ENCODE measurements around the gene FSTL4. TPM values are rescaled to one million over a fixed set of nuclear protein-coding genes. Genes with fewer than 3 reads are reported as not detected.

FSTL4 gene
- polyA plus RNA-seq, 4 donors: 0.25 to 1.5 TPM; not detected in 2

GRCh38 chr5:133272345-133272744 is 340.0 kb downstream of the FSTL4 start:
- DNase-seq (no peak), FAIRE-seq (no peak)
- H3K27ac ChIP-seq (ENCODE audit: low read depth in 1 of 3, low read length in 2 of 3): no peak overlapping the region
- peaks cover 0 to 8% (median 0%) of the 10 kb centered on the region in 3 donors for H3K4me1 ChIP-seq (ENCODE audit: control insufficient read depth in 3 of 3, insufficient read depth in 2 of 3, low read depth in 1 of 3, low read length in 2 of 3)
- no peaks in the 10 kb centered on the region for H3K9me3 ChIP-seq (ENCODE audit: control insufficient read depth in 2 of 2, insufficient read depth in 1 of 2, low read depth in 1 of 2, low read length in 1 of 2)
- H3K36me3 ChIP-seq (ENCODE audit: control insufficient read depth in 3 of 3, insufficient read depth in 2 of 3, low read depth in 1 of 3, low read length in 3 of 3): no peaks in the 10 kb centered on the region
- 87 to 91% (median 90%) methylated on average over 16 of the region's 16 CpGs for WGBS, 3 donors
- H3K27me3 ChIP-seq (ENCODE audit: control insufficient read depth in 3 of 3, insufficient read depth in 3 of 3, low read length in 3 of 3): no peaks in the 10 kb centered on the region
- no peak overlapping the region for H3K4me3 ChIP-seq (ENCODE audit: low read depth in 1 of 3, low read length in 3 of 3)

DNA sequence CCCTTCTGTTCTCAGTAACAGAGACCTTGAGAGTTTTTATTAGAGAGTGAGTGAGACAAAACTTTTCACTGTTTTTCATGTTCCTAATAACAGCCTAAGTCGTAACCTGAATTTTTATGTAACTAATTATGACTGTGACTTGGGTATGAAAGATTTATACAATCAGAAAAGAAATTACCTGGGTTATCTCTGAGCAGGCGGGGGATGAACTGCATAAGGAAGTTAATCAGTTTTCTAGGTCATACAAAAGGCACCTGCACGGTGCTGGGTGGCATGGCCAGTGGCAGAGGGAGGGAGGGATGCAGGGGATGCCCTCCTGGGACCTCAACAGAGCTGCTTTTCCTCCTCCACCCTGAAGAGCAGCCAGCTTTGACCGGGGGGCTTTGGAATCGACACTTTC is 340.7 kb downstream of the FSTL4 start:
- peaks cover 0 to 16% (median 0%) of the 10 kb centered on the region in 3 donors for H3K4me1 ChIP-seq (ENCODE audit: control insufficient read depth in 3 of 3, insufficient read depth in 2 of 3, low read depth in 1 of 3, low read length in 2 of 3)
- no peak overlapping the region for H3K4me3 ChIP-seq (ENCODE audit: low read depth in 1 of 3, low read length in 3 of 3)
- FAIRE-seq (no peak), DNase-seq (no peak)
- no peak overlapping the region for H3K27ac ChIP-seq (ENCODE audit: low read depth in 1 of 3, low read length in 2 of 3)
- WGBS, 3 donors: 28 to 68% (median 54%) methylated on average over 5 of the region's 5 CpGs
- no peaks in the 10 kb centered on the region for H3K36me3 ChIP-seq (ENCODE audit: control insufficient read depth in 3 of 3, insufficient read depth in 2 of 3, low read depth in 1 of 3, low read length in 3 of 3)
- no peaks in the 10 kb centered on the region for H3K27me3 ChIP-seq (ENCODE audit: control insufficient read depth in 3 of 3, insufficient read depth in 3 of 3, low read length in 3 of 3)
- H3K9me3 ChIP-seq (ENCODE audit: control insufficient read depth in 2 of 2, insufficient read depth in 1 of 2, low read depth in 1 of 2, low read length in 1 of 2): no peaks in the 10 kb centered on the region

GRCh38 chr5:133269691-133270090 is 342.6 kb downstream of the FSTL4 start:
- FAIRE-seq (no peak), DNase-seq (no peak)
- Histone ChIP-seq H3K4me3 (ENCODE audit: low read depth in 1 of 3, low read length in 3 of 3) (no peak overlapping the region), H3K27me3 (ENCODE audit: control insufficient read depth in 3 of 3, insufficient read depth in 3 of 3, low read length in 3 of 3) (no peaks in the 10 kb centered on the region), H3K4me1 (ENCODE audit: control insufficient read depth in 3 of 3, insufficient read depth in 2 of 3, low read depth in 1 of 3, low read length in 2 of 3) (peaks cover 0 to 23% (median 0%) of the 10 kb centered on the region in 3 donors), H3K36me3 (ENCODE audit: control insufficient read depth in 3 of 3, insufficient read depth in 2 of 3, low read depth in 1 of 3, low read length in 3 of 3) (no peaks in the 10 kb centered on the region), H3K9me3 (ENCODE audit: control insufficient read depth in 2 of 2, insufficient read depth in 1 of 2, low read depth in 1 of 2, low read length in 1 of 2) (no peaks in the 10 kb centered on the region), H3K27ac (ENCODE audit: low read depth in 1 of 3, low read length in 2 of 3) (no peak overlapping the region)
- 78 to 90% (median 87%) methylated on average over 5 of the region's 5 CpGs for WGBS, 3 donors

- Histone ChIP-seq H3K9me3 (ENCODE audit: control insufficient read depth in 2 of 2, insufficient read depth in 1 of 2, low read depth in 1 of 2, low read length in 1 of 2) (no peaks in the 10 kb centered on the region), H3K27me3 (ENCODE audit: control insufficient read depth in 3 of 3, insufficient read depth in 3 of 3, low read length in 3 of 3) (peaks cover 0 to 2% (median 0%) of the 10 kb centered on the region in 3 donors), H3K36me3 (ENCODE audit: control insufficient read depth in 3 of 3, insufficient read depth in 2 of 3, low read depth in 1 of 3, low read length in 3 of 3) (no peaks in the 10 kb centered on the region), H3K27ac (ENCODE audit: low read depth in 1 of 3, low read length in 2 of 3) (peak overlapping the region in 1 of 3 donors; percentile 39), H3K4me1 (ENCODE audit: control insufficient read depth in 3 of 3, insufficient read depth in 2 of 3, low read depth in 1 of 3, low read length in 2 of 3) (peaks cover 0 to 23% (median 0%) of the 10 kb centered on the region in 3 donors), H3K4me3 (ENCODE audit: low read depth in 1 of 3, low read length in 3 of 3) (no peak overlapping the region)
- FAIRE-seq (no peak), DNase-seq (peak in 1 of 2 donors; percentile 80)
- WGBS, 3 donors: 50 to 82% (median 75%) methylated on average over 1 of the region's 1 CpG
These were observed 344.7 kb downstream of the FSTL4 start for GRCh38 chr5:133267601-133268000.

- WGBS, 3 donors: 84 to 86% (median 85%) methylated on average over 3 to 4 of the region's 4 CpGs
- Histone ChIP-seq H3K4me1 (ENCODE audit: control insufficient read depth in 3 of 3, insufficient read depth in 2 of 3, low read depth in 1 of 3, low read length in 2 of 3) (peaks cover 0 to 28% (median 0%) of the 10 kb centered on the region in 3 donors), H3K4me3 (ENCODE audit: low read depth in 1 of 3, low read length in 3 of 3) (no peak overlapping the region), H3K27ac (ENCODE audit: low read depth in 1 of 3, low read length in 2 of 3) (peak overlapping the region in 1 of 3 donors; percentile 39), H3K9me3 (ENCODE audit: control insufficient read depth in 2 of 2, insufficient read depth in 1 of 2, low read depth in 1 of 2, low read length in 1 of 2) (no peaks in the 10 kb centered on the region), H3K27me3 (ENCODE audit: control insufficient read depth in 3 of 3, insufficient read depth in 3 of 3, low read length in 3 of 3) (peaks cover 0 to 2% (median 0%) of the 10 kb centered on the region in 3 donors), H3K36me3 (ENCODE audit: control insufficient read depth in 3 of 3, insufficient read depth in 2 of 3, low read depth in 1 of 3, low read length in 3 of 3) (no peaks in the 10 kb centered on the region)
- DNase-seq: no peak
- no peak for FAIRE-seq
These were observed 345.4 kb downstream of the FSTL4 start for GRCh38 chr5:133266966-133267365.

GRCh38 chr5:133266527-133266878 is 345.8 kb downstream of the FSTL4 start:
- no peaks in the 10 kb centered on the region for H3K9me3 ChIP-seq (ENCODE audit: control insufficient read depth in 2 of 2, insufficient read depth in 1 of 2, low read depth in 1 of 2, low read length in 1 of 2)
- peaks cover 0 to 28% (median 0%) of the 10 kb centered on the region in 3 donors for H3K4me1 ChIP-seq (ENCODE audit: control insufficient read depth in 3 of 3, insufficient read depth in 2 of 3, low read depth in 1 of 3, low read length in 2 of 3)
- no peak for DNase-seq
- H3K36me3 ChIP-seq (ENCODE audit: control insufficient read depth in 3 of 3, insufficient read depth in 2 of 3, low read depth in 1 of 3, low read length in 3 of 3): no peaks in the 10 kb centered on the region
- no peak overlapping the region for H3K4me3 ChIP-seq (ENCODE audit: low read depth in 1 of 3, low read length in 3 of 3)
- WGBS, 3 donors: 86 to 94% (median 94%) methylated on average over 2 of the region's 2 CpGs
- no peak for FAIRE-seq
- peak overlapping the region in 1 of 3 donors; percentile 39 for H3K27ac ChIP-seq (ENCODE audit: low read depth in 1 of 3, low read length in 2 of 3)
- H3K27me3 ChIP-seq (ENCODE audit: control insufficient read depth in 3 of 3, insufficient read depth in 3 of 3, low read length in 3 of 3): peaks cover 0 to 2% (median 0%) of the 10 kb centered on the region in 3 donors

DNA sequence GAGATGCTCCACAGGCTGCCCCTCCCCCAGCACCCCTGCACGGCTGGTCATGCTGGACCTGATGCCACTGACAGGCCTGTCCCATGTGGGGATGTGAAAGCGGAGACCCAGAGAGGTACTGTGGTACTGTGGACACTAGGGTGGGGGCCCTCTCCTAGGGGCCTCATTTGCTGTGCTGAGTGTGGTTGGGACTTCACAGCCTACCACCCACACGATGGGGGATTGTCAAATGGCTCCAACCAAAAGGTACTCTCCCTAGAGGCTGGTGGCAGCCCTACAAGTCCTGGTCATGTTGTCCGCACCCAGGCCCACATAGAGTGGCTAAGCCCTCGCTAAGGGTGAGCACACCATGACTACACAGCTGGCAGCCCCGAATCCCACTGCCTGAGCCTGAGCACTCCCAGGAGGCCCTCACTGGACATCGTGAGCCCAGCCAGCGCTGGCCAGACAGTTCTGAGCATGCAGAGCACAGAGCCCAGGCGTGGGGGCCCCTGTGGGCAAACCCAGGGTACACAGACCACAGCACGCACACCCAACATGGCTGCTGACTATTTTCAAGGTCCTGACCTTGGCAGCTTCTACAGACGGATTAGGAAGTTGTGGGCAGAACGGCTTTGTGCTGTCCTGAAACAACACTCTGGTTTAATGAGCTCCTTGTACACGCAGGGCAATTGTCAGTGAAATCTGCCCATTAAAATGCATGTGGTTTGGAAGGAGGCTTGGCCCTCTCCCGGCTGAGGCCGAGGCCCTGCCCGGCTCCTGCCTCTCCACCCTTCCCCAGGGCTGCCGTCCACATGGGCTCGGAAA is 346.4 kb downstream of the FSTL4 start:
- no peaks in the 10 kb centered on the region for H3K36me3 ChIP-seq (ENCODE audit: control insufficient read depth in 3 of 3, insufficient read depth in 2 of 3, low read depth in 1 of 3, low read length in 3 of 3)
- no peak overlapping the region for H3K27ac ChIP-seq (ENCODE audit: low read depth in 1 of 3, low read length in 2 of 3)
- peaks cover 0 to 28% (median 0%) of the 10 kb centered on the region in 3 donors for H3K4me1 ChIP-seq (ENCODE audit: control insufficient read depth in 3 of 3, insufficient read depth in 2 of 3, low read depth in 1 of 3, low read length in 2 of 3)
- FAIRE-seq (no peak), DNase-seq (no peak)
- H3K4me3 ChIP-seq (ENCODE audit: low read depth in 1 of 3, low read length in 3 of 3): no peak overlapping the region
- H3K9me3 ChIP-seq (ENCODE audit: control insufficient read depth in 2 of 2, insufficient read depth in 1 of 2, low read depth in 1 of 2, low read length in 1 of 2): no peaks in the 10 kb centered on the region
- peaks cover 0 to 2% (median 0%) of the 10 kb centered on the region in 3 donors for H3K27me3 ChIP-seq (ENCODE audit: control insufficient read depth in 3 of 3, insufficient read depth in 3 of 3, low read length in 3 of 3)
- 81 to 85% (median 82%) methylated on average over 18 of the region's 18 CpGs for WGBS, 3 donors

- Histone ChIP-seq H3K4me1 (ENCODE audit: control insufficient read depth in 3 of 3, insufficient read depth in 2 of 3, low read depth in 1 of 3, low read length in 2 of 3) (peaks cover 0 to 28% (median 0%) of the 10 kb centered on the region in 3 donors), H3K27me3 (ENCODE audit: control insufficient read depth in 3 of 3, insufficient read depth in 3 of 3, low read length in 3 of 3) (peaks cover 0 to 2% (median 0%) of the 10 kb centered on the region in 3 donors), H3K9me3 (ENCODE audit: control insufficient read depth in 2 of 2, insufficient read depth in 1 of 2, low read depth in 1 of 2, low read length in 1 of 2) (no peaks in the 10 kb centered on the region), H3K36me3 (ENCODE audit: control insufficient read depth in 3 of 3, insufficient read depth in 2 of 3, low read depth in 1 of 3, low read length in 3 of 3) (no peaks in the 10 kb centered on the region), H3K27ac (ENCODE audit: low read depth in 1 of 3, low read length in 2 of 3) (no peak overlapping the region), H3K4me3 (ENCODE audit: low read depth in 1 of 3, low read length in 3 of 3) (no peak overlapping the region)
- DNase-seq: no peak
- no peak for FAIRE-seq
- WGBS, 3 donors: 76 to 78% (median 77%) methylated on average over 5 of the region's 5 CpGs
These were observed 347.1 kb downstream of the FSTL4 start for GRCh38 chr5:133265257-133265656.

All from small intestine (tissue), 7 donors.